Left kidney (tissue), 8 donors: Measurements from ENCODE around the gene HDAC5. TPM values are rescaled to one million over a fixed set of nuclear protein-coding genes. Genes with fewer than 3 reads are reported as not detected.
A peak's percentile ranks its signal among the peaks of the same experiment; 100 is the strongest.
"Not testable (repeated sequence)": the region's sequence is repeated elsewhere in the genome, so short reads cannot be mapped to it uniquely, and the experiment has no call there.

Experiments
- DNase-seq: peaks from one replicate; pipeline ENCODE4 v3.0.0-alpha.2; 2013
- long read RNA-seq, 8 donors: transcript quantifications; one replicate each; lab custom pipeline, GENCODE V29; 2026
- polyA plus RNA-seq: library from polyadenylated mRNA; unstranded; fragments of 120-200 nt; gene quantifications from one replicate; pipeline ENCODE4 v1.2.1, GENCODE V29; 2013; ENCODE audit not compliant: insufficient read length

The HDAC5 gene
- 44.7 TPM for polyA plus RNA-seq
- long read RNA-seq, donor 1, full-length matches to known transcripts = 1 of 1 reads
- long read RNA-seq, donor 1, partial matches to known transcripts = 0 of 1 reads
- long read RNA-seq, donor 1, other reads (novel, unspliced or antisense) = 0 of 1 reads
- long read RNA-seq, donor 2, full-length matches to known transcripts = 3 of 3 reads
- long read RNA-seq, donor 2, partial matches to known transcripts = 0 of 3 reads
- long read RNA-seq, donor 2, other reads (novel, unspliced or antisense) = 0 of 3 reads
- long read RNA-seq, donor 3 = 0 reads
- long read RNA-seq, donor 4 = 0 reads
- long read RNA-seq, donor 5, full-length matches to known transcripts = 4 of 4 reads
- long read RNA-seq, donor 5, partial matches to known transcripts = 0 of 4 reads
- long read RNA-seq, donor 5, other reads (novel, unspliced or antisense) = 0 of 4 reads
- long read RNA-seq, donor 6, full-length matches to known transcripts = 3 of 3 reads
- long read RNA-seq, donor 6, partial matches to known transcripts = 0 of 3 reads
- long read RNA-seq, donor 6, other reads (novel, unspliced or antisense) = 0 of 3 reads
- long read RNA-seq, donor 7, full-length matches to known transcripts = 6 of 6 reads
- long read RNA-seq, donor 7, partial matches to known transcripts = 0 of 6 reads
- long read RNA-seq, donor 7, other reads (novel, unspliced or antisense) = 0 of 6 reads
- long read RNA-seq, donor 8 = 0 reads

GRCh38 chr17:44123356-44124117 lies at the start of gene HDAC5:
HDAC5 (minus strand) TSS chr17:44123641; CDS start chr17:44117515, 6,126 bp downstream.
- DNase-seq = peak; percentile 94

DNA sequence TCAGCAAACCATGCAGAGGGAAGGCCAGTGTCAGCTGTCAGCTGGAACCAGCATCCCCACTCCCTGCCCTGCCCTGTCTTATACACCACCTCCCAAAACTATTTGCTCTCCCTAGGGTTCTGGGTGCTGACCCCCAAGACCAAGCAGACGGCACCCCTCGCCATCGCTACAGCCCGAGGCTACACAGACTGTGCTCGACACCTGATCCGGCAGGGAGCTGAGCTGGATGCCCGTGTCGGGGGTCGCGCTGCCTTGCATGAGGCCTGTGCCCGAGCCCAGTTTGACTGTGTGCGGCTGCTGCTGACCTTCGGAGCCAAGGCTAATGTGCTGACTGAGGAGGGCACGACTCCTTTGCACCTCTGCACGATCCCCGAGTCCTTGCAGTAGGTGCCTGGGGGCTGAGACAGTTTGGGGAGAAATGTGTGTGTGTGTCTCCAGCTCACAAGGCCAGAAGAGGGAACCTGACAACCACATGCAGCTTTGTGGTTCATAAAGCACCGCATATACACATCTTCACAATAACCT lies 48.6 kb upstream of the HDAC5 start:
- no peak for DNase-seq

DNA sequence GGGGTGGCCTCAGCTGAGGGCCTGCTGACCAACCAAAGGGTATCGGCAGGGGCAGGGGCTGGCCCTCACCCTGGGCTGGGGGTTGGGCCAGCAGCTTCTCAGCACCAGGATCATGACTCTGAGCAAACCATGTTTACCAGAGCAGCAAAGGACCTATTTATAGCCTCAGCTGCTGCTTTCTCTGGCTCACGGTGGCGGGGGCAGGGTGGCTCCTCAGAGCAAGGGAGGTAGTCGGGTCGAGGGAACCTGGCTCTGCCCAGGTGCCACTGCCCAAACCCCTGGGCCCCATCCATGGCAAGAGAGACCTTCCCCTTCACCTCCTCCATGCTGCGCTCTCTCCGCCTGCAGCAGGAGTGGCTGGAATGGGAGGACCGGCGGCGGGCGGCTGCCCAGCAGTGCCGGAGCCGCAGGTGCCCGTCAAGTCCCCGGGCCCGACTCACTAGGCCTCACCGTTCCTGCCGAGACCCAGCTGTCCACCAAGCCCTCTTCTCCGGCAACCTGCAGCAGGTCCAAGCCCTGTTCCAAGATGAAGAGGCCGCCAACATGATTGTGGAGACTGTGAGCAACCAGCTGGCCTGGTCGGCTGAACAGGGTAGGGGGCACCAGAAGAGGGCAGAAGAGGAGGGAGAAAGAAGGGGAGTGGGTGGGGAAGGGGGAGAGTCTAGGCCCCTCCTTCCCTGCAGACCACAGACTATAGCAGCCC lies 47.2 kb upstream of the HDAC5 start, which contains the start of gene ASB16:
Gene ASB16, plus strand, starts transcription at position 206 of the 703 bp plus-strand sequence. Its CDS starts 86 bp downstream, at position 292.
- no peak for DNase-seq

DNA sequence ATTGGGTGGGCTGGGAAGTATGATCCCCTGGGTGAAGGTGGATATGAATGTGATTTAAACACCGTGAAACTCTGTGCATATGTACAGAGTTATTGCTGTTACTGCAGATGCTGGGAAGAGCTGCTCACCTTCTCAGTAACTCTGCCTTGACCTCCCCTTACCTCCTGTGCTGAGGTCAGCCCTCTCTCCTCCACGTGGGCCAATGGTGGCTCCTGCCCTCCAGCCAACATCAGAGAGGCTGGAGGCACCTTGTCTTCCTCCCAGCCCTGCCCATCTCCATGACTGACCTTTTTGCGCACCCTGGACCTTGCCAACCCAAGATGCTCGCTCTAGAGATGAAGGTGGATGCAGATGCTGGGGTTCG lies 46.7 kb upstream of the HDAC5 start:
- no peak for DNase-seq

GRCh38 chr17:44167181-44167861 lies 43.9 kb upstream of the HDAC5 start:
- DNase-seq = no peak

DNA sequence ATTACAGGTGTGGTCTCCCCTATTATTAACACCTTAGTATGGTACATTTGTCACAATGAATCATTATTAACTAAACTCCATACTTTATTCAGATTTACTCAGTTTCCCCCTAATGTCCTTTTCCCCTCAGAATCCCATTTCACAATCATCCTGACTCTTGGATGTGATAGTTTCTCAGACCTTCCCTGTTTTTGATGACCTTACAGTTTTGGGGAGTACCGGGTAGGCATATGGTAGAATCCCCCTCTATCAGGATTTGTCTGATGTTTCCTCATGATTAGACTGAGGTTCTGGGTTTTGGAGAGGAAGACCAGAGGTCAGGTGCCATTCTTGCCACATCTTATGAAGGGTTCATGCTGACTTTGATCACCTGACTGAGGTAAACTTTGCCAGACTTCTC lies 41.0 kb upstream of the HDAC5 start:
- no peak for DNase-seq

DNA sequence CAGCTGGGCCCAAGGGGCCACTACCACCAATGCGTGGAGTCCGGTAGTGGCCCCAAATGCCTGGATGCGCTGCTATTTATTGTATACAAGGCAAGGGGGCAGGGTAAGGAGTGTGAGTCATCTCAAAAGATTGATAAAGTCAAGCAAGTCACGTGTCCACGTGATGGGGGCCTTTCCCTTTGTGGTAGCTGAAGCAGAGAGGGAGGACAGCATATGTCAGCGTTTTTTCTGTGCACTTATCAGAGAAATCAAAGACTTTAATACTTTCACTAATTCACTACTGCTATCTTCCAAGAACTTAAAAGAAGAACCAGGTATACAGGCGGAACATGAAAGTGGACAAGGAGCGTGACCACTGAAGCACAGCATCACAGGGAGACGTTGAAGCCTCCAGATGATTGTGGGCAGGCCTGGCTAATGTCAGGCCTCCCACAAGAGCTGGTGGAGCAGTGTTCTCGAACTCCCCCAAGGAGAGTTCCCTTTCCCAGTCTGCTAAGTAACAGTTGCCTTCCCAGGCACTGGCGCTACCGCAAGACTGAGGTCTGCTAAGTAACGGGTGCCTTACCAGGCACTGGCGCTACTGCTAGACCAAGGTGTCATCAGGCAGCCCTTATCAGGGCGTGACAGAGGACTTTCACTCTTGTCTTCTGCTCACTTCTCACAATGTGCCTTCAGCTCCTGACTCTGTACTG lies 36.2 kb upstream of the HDAC5 start:
- DNase-seq = no peak

DNA sequence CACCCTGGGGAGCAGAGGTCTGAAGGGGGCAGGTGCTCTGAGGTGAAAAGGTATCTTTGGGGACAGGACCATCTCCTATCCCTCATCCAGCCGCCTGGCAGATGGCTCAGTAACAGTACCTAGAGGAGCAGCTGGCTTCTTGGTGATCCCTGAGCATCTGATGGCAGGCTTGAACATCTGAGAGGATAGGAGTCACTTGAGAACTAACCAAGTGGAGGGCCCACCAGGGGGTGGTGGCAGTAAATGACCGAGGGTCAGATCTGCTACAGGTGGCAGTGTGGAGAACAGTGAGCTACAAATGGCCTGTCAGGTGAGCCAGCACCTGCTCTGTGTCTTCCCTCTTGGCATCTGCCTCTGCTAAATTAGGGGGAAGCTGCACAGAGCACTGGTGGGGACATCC lies 32.0 kb upstream of the HDAC5 start:
- DNase-seq = no peak

DNA sequence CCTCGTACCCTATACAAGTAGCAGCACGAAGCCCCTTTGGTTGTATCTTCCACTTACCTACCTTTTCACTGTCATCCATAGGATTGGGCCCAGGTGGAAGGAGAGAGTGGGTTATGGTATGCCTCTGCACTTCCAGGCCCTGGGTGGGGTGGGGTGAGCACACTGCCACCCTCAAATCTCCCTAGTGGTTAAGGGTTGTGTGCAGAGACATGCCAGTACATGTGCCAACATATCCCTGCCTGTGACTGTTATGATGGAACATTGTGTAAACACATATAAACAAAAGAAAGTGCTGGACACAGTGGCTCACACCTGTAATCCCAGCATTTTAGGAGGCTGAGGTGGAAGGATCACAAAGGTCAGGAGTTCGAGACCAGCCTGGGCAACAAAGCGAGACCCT lies 29.4 kb upstream of the HDAC5 start:
- no peak for DNase-seq

DNA sequence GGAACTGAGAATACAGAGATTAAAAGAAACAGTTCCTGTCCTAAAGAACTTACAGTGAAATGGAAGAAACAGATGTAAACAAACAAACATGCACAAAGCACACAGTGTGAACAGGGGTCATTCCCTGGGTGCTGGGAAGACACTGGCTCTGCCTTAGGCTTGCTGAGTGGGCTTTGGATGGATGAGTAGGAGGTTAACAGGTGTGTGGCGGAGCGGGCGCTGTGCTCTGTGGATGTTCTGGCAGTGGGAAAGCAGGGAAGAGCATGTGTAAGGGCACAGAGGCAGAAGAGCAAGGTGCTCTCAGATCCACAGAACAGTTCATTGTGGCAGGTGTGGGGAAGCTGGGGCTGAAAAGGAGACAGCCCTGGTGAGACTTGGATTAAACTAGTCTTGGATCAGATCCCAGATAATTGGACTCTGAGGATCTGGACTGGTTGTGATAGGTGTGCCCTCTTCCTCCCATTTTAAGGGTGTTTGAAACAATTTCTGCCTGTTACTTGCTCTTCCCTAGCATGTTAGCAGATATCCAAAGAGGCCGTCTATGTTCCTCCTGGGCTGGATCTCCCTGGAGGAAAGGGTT lies 26.4 kb upstream of the HDAC5 start:
- no peak for DNase-seq

- DNase-seq = not testable (repeated sequence)
Observed at GRCh38 chr17:44149066-44149465, 25.6 kb upstream of the HDAC5 start.

DNA sequence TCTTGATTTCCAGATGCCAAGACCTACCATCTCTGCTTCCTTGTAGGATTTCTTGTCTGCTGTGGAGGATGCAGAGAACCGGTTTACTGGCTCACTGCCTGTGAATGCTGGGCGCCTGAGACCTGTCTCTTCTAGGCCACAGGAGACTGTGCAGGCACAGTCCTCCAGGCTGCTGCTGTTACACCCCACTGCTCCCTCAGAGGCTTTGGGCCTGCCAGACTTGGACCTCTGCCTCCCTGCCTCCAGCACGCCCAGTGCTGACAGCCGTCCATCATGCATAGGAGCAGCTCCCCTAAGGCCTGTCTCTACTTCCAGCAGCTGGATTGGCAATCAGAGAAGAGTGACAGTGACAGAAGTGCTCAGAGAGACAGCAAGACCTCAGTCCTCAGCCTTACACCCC lies 24.4 kb upstream of the HDAC5 start:
- DNase-seq = no peak

GRCh38 chr17:44146375-44147346 lies 23.2 kb upstream of the HDAC5 start:
- no peak for DNase-seq

GRCh38 chr17:44144966-44145739 lies 21.7 kb upstream of the HDAC5 start:
- DNase-seq = no peak

DNA sequence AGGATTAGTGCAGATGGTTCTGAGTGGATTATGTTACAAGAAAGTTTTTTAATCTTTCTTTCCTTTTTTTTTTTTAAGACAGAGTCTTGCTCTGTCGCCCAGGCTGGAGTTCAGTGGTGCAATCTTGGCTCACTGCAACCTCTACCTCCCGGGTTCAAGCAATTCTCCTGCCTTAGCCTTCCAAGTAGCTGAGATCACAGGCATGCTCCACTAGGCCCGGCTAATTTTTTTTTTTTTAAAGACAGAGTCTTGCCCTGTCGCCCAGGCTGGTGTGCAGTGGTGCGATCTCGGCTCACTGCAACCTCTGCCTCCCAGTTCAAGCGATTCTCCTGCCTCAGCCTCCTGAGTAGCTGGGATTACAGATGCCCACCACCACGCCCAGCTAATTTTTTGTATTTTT lies 20.5 kb upstream of the HDAC5 start:
- not testable (repeated sequence) for DNase-seq

DNA sequence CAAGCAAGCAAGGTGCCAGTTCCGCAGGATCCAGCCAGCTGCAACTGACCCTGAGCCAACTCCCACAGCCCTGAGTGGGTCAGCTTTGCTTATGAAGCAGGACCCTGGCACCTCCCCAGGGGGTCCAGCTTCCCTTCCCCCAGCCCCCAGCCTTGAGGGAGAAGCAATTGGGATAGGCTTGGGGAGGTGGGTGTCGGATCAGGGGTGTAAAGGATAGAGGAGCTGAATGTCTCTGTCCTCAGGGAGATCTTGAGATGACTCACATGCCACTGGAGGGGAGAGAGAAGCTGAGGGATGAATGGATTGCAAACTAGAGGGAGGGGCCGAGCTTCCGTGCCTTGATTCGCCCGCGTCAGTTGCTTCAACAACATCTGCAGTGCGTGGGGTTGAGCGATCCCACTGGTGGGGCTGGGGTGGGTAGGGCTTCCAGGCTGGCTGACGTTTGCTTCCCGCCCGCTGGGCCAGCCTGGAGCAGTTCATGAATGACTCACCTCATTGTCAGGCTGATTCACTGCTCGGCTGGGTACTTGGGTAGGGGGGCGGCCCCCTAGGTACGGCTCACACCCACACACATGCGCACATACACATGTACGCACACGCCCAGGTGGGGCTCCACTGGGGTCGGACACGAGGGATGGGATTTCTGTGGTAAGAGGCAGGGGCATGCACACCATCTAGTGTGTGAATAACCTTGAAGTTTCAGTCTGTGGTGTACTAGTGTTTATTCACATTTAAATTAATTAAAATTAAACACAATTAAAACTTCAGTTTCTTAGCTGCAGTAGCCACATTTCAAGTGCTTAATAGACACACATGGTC lies 14.7 kb upstream of the HDAC5 start:
- DNase-seq = peak; percentile 72
